HG03460 (cell line): Measurements from ENCODE around the gene GRIK2.
"Not testable (repeated sequence)": the region's sequence is repeated elsewhere in the genome, so short reads cannot be mapped to it uniquely, and the experiment has no call there.

ENCODE experiments used
- ATAC-seq: cut with Tn5 transposase; IDR thresholded peaks from one replicate; pipeline ENCODE4 v1.9.1; 2021; ENCODE audit not compliant: unreplicated experiment

Gene GRIK2

GRCh38 chr6:101393251-101393828 lies at the start of gene GRIK2:
Gene GRIK2, plus strand, starts transcription at chr6:101393708.
- peak; percentile 43 for ATAC-seq

- no peak for ATAC-seq
Measured at GRCh38 chr6:101344885-101345284, 48.6 kb upstream of the GRIK2 start.

- ATAC-seq = no peak
Measured at GRCh38 chr6:101348816-101349215, 44.7 kb upstream of the GRIK2 start.

- not testable (repeated sequence) for ATAC-seq
Measured at GRCh38 chr6:101350631-101351030, 42.9 kb upstream of the GRIK2 start.

GRCh38 chr6:101351173-101351572 lies 42.3 kb upstream of the GRIK2 start:
- no peak for ATAC-seq

GRCh38 chr6:101352316-101352715 lies 41.2 kb upstream of the GRIK2 start:
- no peak for ATAC-seq

GRCh38 chr6:101365181-101365580 lies 28.3 kb upstream of the GRIK2 start:
- no peak for ATAC-seq

- ATAC-seq = no peak
Measured at GRCh38 chr6:101379926-101380325, 13.6 kb upstream of the GRIK2 start.

- no peak for ATAC-seq
Measured at GRCh38 chr6:101380897-101381630, 12.4 kb upstream of the GRIK2 start.

GRCh38 chr6:101383747-101384146 lies 9.8 kb upstream of the GRIK2 start:
- ATAC-seq = not testable (repeated sequence)

GRCh38 chr6:101386982-101387381 lies 6.5 kb upstream of the GRIK2 start:
- ATAC-seq = no peak

- no peak for ATAC-seq
Measured at GRCh38 chr6:101391772-101392585, 1.5 kb upstream of the GRIK2 start.

- no peak for ATAC-seq
Measured at GRCh38 chr6:101392586-101393230, 800 bp upstream of the GRIK2 start.

- ATAC-seq = no peak
Measured at GRCh38 chr6:101393829-101394251, 332 bp downstream of the GRIK2 start.

- no peak for ATAC-seq
Measured at GRCh38 chr6:101394936-101395335, 1.4 kb downstream of the GRIK2 start.

- no peak for ATAC-seq
Measured at GRCh38 chr6:101395345-101395744, 1.8 kb downstream of the GRIK2 start.

- no peak for ATAC-seq
Measured at GRCh38 chr6:101396548-101397173, 3.2 kb downstream of the GRIK2 start.

- ATAC-seq = no peak
Measured at GRCh38 chr6:101397199-101397598, 3.7 kb downstream of the GRIK2 start.

- ATAC-seq = no peak
Measured at GRCh38 chr6:101398716-101399615, 5.5 kb downstream of the GRIK2 start.

GRCh38 chr6:101399616-101400162 lies 6.2 kb downstream of the GRIK2 start:
- ATAC-seq = no peak
